Vagina (tissue), 2 donors: Measurements from ENCODE around the gene PHACTR2. TPM values are rescaled to one million over a fixed set of nuclear protein-coding genes. Genes with fewer than 3 reads are reported as not detected.

Experiments
- DNase-seq, 2 donors: peaks; one replicate each; pipeline ENCODE4 v3.0.0-alpha.2; 2017; ENCODE audit errors: extremely low spot score in 2 of 2
- H3K27ac ChIP-seq: fragments of 200-600 bp; sonication (generic); one replicate; pipeline ENCODE4 v1.5.1; 2019
- H3K27me3 ChIP-seq: fragments of 200-600 bp; sonication (generic); one replicate; pipeline ENCODE4 v1.5.1; 2019
- H3K36me3 ChIP-seq, 2 donors: fragments of 200-600 bp; sonication (generic); one replicate each; pipeline ENCODE4 v1.5.1; 2017 to 2019
- H3K4me1 ChIP-seq: fragments of 200-600 bp; sonication (generic); one replicate; pipeline ENCODE4 v1.5.1; 2019
- H3K4me3 ChIP-seq, 2 donors: fragments of 200-600 bp; sonication (generic); 1 replicate in 1 of 2; 2 replicates in 1 of 2; pipeline ENCODE4 v1.5.1; 2016 to 2019
- H3K9me3 ChIP-seq: fragments of 200-600 bp; sonication (generic); one replicate; pipeline ENCODE4 v1.5.1; 2019
- POLR2A ChIP-seq, 2 donors: fragments of 450-650 bp; IDR thresholded peaks; one replicate each; pipeline ENCODE4 v1.6.1; 2017; ENCODE audit warnings: antibody characterized with exemption in 2 of 2, mild to moderate bottlenecking in 2 of 2, moderate library complexity in 2 of 2
- POLR2AphosphoS5 ChIP-seq, 2 donors: sonication (generic); formaldehyde crosslinking; IDR thresholded peaks; one replicate each; pipeline ENCODE4 v1.9.0; 2017; ENCODE audit warnings: antibody characterized with exemption in 2 of 2, mild to moderate bottlenecking in 2 of 2, low read depth in 1 of 2; ENCODE audit not compliant: insufficient read depth in 1 of 2
- intact Hi-C: fragments of 100-400 bp; cut with DNase I; formaldehyde crosslinking; loops from one replicate; pipeline ENCODE4 v1.15.1; 2023
- total RNA-seq: library from RNA; depleted of rRNA; stranded (reverse); fragments of >200 nt; gene quantifications from one replicate; pipeline ENCODE4 v1.2.3, GENCODE V29; 2016
- TF ChIP-seq, protein P1 (sequence below), 3 experiments: fragments of 450-650 bp in 2 of 3; fragments of 200-600 bp in 1 of 3; sonication (generic) in 1 of 3; IDR thresholded peaks; one replicate each; pipeline ENCODE4 v1.5.1; 2017 to 2019; ENCODE audit warnings: antibody characterized with exemption in 3 of 3, mild to moderate bottlenecking in 2 of 3, moderate library complexity in 2 of 3

PHACTR2 gene
- total RNA-seq, 1 donor from 2014 or later = 61.6 TPM

DNA sequence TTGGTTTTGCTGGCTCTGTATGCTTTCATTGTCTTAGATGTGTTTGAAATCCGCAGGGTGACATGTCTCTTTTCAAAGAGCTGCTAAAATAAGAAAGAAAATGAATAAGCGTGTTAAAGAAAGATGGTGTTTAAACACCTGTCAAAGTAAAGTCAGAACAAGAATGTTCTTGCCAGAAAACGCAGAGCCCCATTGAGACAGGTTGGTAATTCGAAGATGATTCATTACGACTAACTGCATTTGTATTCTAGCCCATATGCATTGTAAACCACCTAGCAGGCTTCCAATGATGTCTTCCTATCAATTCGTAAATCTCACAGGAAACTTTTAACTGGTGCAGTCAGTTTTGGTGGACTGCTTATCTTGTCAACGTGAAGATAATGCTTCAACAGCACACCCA, 16.8 kb downstream of the PHACTR2 start:
- no peak for TF ChIP-seq POLR2A (IDR thresholded peaks at IDR 0.05)
- TF ChIP-seq, protein P1, sequence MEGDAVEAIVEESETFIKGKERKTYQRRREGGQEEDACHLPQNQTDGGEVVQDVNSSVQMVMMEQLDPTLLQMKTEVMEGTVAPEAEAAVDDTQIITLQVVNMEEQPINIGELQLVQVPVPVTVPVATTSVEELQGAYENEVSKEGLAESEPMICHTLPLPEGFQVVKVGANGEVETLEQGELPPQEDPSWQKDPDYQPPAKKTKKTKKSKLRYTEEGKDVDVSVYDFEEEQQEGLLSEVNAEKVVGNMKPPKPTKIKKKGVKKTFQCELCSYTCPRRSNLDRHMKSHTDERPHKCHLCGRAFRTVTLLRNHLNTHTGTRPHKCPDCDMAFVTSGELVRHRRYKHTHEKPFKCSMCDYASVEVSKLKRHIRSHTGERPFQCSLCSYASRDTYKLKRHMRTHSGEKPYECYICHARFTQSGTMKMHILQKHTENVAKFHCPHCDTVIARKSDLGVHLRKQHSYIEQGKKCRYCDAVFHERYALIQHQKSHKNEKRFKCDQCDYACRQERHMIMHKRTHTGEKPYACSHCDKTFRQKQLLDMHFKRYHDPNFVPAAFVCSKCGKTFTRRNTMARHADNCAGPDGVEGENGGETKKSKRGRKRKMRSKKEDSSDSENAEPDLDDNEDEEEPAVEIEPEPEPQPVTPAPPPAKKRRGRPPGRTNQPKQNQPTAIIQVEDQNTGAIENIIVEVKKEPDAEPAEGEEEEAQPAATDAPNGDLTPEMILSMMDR (IDR thresholded peaks at IDR 0.05) = no peak
- no peak for TF ChIP-seq POLR2AphosphoS5 (IDR thresholded peaks at IDR 0.05; ENCODE audit: insufficient read depth in 1 of 2, low read depth in 1 of 2)
- Histone ChIP-seq H3K4me1 (peaks cover 46% of the 10 kb centered on the region), H3K36me3 (no peaks in the 10 kb centered on the region), H3K27me3 (no peaks in the 10 kb centered on the region), H3K4me3 (no peak overlapping the region), H3K27ac (no peak overlapping the region), H3K9me3 (no peaks in the 10 kb centered on the region)
- no peak for DNase-seq
- intact Hi-C loops = no loop called here

DNA sequence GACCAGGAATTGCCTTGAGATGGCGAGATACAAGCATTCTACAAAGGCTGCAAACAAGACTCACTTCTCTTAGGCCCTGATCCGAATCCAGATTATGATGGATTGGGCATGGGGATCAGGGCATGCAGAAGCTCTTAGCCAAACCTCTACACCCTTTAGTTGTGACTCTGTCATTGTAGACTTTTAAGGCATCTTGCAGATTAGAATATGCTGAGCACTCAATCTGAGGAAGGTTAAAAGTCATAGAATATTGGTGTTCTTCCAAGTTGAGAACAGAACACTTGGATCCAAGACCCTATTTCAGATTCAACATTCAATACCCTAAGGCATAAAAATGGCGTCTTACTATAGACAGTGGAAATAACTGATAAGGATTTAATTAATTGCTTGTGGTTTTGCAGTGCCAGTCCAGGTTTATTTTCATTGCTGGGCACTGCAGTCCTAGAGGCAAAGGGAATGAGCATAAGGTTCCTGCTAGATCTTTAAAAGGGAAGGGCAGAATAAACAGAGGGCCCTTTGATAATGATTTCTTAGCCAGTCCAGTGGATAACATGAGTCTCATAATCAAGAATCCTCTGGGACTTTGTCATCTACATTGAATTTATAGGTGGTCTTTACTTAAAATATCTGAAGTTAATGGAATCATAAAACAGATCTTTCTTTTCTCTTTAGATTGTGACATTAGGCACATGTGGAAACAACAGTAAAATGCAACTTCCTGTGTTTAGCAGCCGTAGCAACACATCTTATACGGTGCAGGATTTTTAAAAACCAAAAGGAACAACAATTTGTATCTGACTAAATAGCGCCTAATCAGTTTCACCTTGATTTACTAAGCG, 17.6 kb downstream of the PHACTR2 start:
- Histone ChIP-seq H3K27ac (no peak overlapping the region), H3K4me1 (peaks cover 53% of the 10 kb centered on the region), H3K4me3 (no peak overlapping the region), H3K36me3 (no peaks in the 10 kb centered on the region), H3K9me3 (no peaks in the 10 kb centered on the region), H3K27me3 (no peaks in the 10 kb centered on the region)
- DNase-seq = no peak
- TF ChIP-seq POLR2AphosphoS5 (IDR thresholded peaks at IDR 0.05; ENCODE audit: insufficient read depth in 1 of 2, low read depth in 1 of 2) (no peak), POLR2A (IDR thresholded peaks at IDR 0.05) (no peak)
- TF ChIP-seq, protein P1 (IDR thresholded peaks at IDR 0.05) = no peak
- intact Hi-C loops = no loop called here

DNA sequence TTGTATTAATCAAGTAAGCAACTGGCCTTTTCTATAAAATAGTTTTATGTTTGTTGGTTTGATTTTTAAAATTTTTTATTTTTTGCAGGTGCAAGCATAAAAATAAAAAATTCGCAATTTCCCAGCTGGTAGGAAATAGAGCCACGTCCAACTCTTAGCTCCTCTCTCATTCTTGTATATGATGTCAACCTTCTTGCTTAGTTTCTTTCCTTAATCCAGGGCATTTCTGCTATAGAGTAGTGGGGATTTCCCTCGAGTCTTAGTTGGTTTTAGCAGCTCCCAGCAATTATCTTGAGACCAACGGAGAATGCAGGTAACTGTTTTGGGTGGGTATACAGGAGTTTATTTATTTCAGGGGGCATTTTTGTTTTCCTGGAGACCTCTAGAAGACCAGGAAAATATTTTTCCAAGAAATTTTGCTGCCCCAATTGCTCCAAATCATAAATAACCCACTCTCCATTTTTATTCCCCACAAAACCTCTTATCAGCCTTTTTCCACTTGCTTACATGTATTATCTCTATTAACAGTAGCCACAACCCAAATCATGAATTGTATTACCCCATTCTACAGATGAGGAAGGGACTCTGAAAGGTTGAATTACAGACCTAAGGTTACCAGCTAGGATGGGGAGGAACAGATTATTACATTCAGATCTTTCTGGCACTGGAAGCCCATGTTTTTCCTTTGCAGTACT, 18.4 kb downstream of the PHACTR2 start:
- Histone ChIP-seq H3K4me3 (no peak overlapping the region), H3K27ac (peak overlapping the region; percentile 3), H3K27me3 (no peaks in the 10 kb centered on the region), H3K9me3 (no peaks in the 10 kb centered on the region), H3K36me3 (no peaks in the 10 kb centered on the region), H3K4me1 (peaks cover 54% of the 10 kb centered on the region)
- intact Hi-C loops = no loop called here
- TF ChIP-seq, protein P1 (IDR thresholded peaks at IDR 0.05) = no peak
- TF ChIP-seq POLR2AphosphoS5 (IDR thresholded peaks at IDR 0.05; ENCODE audit: insufficient read depth in 1 of 2, low read depth in 1 of 2) = no peak
- no peak for TF ChIP-seq POLR2A (IDR thresholded peaks at IDR 0.05)
- DNase-seq = no peak

DNA sequence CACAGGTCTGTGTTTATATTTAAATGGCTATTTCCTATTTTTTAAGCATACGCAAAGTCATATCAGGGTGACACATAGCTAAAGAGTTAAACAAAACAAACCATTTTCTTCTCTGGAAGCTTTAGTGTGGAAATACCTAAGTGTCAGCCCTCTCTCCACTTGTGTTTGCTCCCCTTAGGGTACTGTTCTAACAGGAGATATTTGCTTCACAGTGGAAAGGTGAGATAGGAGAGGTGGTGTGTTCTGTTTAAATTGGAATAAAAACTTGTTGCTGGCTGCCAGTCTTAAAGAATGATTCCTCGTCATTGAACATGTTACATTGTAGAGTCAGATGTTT, 18.9 kb downstream of the PHACTR2 start:
- Histone ChIP-seq H3K27ac (peak overlapping the region; percentile 3), H3K4me3 (no peak overlapping the region), H3K4me1 (peaks cover 58% of the 10 kb centered on the region), H3K36me3 (no peaks in the 10 kb centered on the region), H3K27me3 (no peaks in the 10 kb centered on the region), H3K9me3 (no peaks in the 10 kb centered on the region)
- no peak for DNase-seq
- TF ChIP-seq POLR2AphosphoS5 (IDR thresholded peaks at IDR 0.05; ENCODE audit: insufficient read depth in 1 of 2, low read depth in 1 of 2) (no peak), POLR2A (IDR thresholded peaks at IDR 0.05) (no peak)
- TF ChIP-seq, protein P1 (IDR thresholded peaks at IDR 0.05) = no peak
- intact Hi-C loops = no loop called here
